Gastroesophageal sphincter (tissue), 4 donors: ENCODE measurements around the gene ACER2. TPM values are rescaled to one million over a fixed set of nuclear protein-coding genes. Genes with fewer than 3 reads are reported as not detected.

Experiments used
- ATAC-seq: fragments of 150-250 bp; one replicate; pipeline ENCODE4 v1.9.1; 2016; ENCODE audit warnings: mild to moderate bottlenecking, moderate library complexity
- H3K27ac ChIP-seq, 4 donors: fragments of 200-600 bp; sonication (generic) in 3 of 4; 1 replicate in 3 of 4; 2 replicates in 1 of 4; pipeline ENCODE4 v1.5.1; 2016 to 2019
- H3K27me3 ChIP-seq: fragments of 200-600 bp; sonication (generic); one replicate; pipeline ENCODE4 v1.5.1; 2019
- H3K36me3 ChIP-seq, 2 donors: fragments of 200-600 bp; sonication (generic); one replicate each; pipeline ENCODE4 v1.5.1; 2019; ENCODE audit warnings: control low read depth in 1 of 2
- H3K4me1 ChIP-seq, 3 donors: fragments of 200-600 bp; sonication (generic); 1 replicate in 2 of 3; 2 replicates in 1 of 3; pipeline ENCODE4 v1.5.1; 2016 to 2019; ENCODE audit warnings: control low read depth in 2 of 3
- H3K4me3 ChIP-seq, 2 donors: fragments of 200-600 bp; sonication (generic); one replicate each; pipeline ENCODE4 v1.5.1; 2019; ENCODE audit warnings: mild to moderate bottlenecking in 1 of 2, moderate library complexity in 1 of 2
- H3K9me3 ChIP-seq, 3 donors: fragments of 200-600 bp; sonication (generic); one replicate each; pipeline ENCODE4 v1.5.1; 2017 to 2019; ENCODE audit warnings: control low read depth in 2 of 3
- EP300 ChIP-seq: sonication (generic); formaldehyde crosslinking; IDR thresholded peaks from one replicate; pipeline ENCODE4 v1.6.1; 2017; ENCODE audit warnings: antibody characterized with exemption, mild to moderate bottlenecking
- POLR2A ChIP-seq, 2 donors: fragments of 450-650 bp; IDR thresholded peaks; one replicate each; pipeline ENCODE4 v1.6.1; 2017; ENCODE audit warnings: antibody characterized with exemption in 2 of 2, mild to moderate bottlenecking in 2 of 2, moderate library complexity in 1 of 2
- POLR2AphosphoS5 ChIP-seq: sonication (generic); formaldehyde crosslinking; IDR thresholded peaks from one replicate; pipeline ENCODE4 v1.6.1; 2017; ENCODE audit warnings: antibody characterized with exemption
- WGBS, 2 donors: methylation state at CpG; one replicate each; pipeline ENCODE4 v1.1.5; 2018; ENCODE audit warnings: low coverage in 1 of 2; 5-methylcytosine and 5-hydroxymethylcytosine counted together
- total RNA-seq, 4 donors: library from RNA; depleted of rRNA; stranded (reverse); fragments of >200 nt; gene quantifications; one replicate each; pipeline ENCODE4 v1.1.0, GENCODE V29; 2016
- TF ChIP-seq, protein P1 (sequence below), 4 experiments: fragments of 200-600 bp in 2 of 4; fragments of 450-650 bp in 2 of 4; sonication (generic) in 1 of 4; IDR thresholded peaks; one replicate each; pipeline ENCODE4 v1.5.1; 2017 to 2019; ENCODE audit warnings: antibody characterized with exemption in 4 of 4, mild to moderate bottlenecking in 2 of 4, moderate library complexity in 2 of 4

ACER2 gene
- total RNA-seq, 4 donors from 2014 or later, result 2.4 to 6.1 (median 3.2) TPM

GRCh38 chr9:19446361-19446861 lies 37.6 kb downstream of the ACER2 start:
- peaks cover 0 to 38% of the 10 kb centered on the region in 2 donors for H3K36me3 ChIP-seq
- WGBS, 2 donors, result 60 to 92% methylated on average over 2 of the region's 7 CpGs
- TF ChIP-seq POLR2A (IDR thresholded peaks at IDR 0.05) (no peak), EP300 (no peak), POLR2AphosphoS5 (no peak)
- TF ChIP-seq, protein P1, sequence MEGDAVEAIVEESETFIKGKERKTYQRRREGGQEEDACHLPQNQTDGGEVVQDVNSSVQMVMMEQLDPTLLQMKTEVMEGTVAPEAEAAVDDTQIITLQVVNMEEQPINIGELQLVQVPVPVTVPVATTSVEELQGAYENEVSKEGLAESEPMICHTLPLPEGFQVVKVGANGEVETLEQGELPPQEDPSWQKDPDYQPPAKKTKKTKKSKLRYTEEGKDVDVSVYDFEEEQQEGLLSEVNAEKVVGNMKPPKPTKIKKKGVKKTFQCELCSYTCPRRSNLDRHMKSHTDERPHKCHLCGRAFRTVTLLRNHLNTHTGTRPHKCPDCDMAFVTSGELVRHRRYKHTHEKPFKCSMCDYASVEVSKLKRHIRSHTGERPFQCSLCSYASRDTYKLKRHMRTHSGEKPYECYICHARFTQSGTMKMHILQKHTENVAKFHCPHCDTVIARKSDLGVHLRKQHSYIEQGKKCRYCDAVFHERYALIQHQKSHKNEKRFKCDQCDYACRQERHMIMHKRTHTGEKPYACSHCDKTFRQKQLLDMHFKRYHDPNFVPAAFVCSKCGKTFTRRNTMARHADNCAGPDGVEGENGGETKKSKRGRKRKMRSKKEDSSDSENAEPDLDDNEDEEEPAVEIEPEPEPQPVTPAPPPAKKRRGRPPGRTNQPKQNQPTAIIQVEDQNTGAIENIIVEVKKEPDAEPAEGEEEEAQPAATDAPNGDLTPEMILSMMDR (IDR thresholded peaks at IDR 0.05), result no peak
- ATAC-seq, result no peak
- H3K27ac ChIP-seq, result no peak overlapping the region
- no peaks in the 10 kb centered on the region for H3K9me3 ChIP-seq
- H3K4me1 ChIP-seq, result no peaks in the 10 kb centered on the region
- no peaks in the 10 kb centered on the region for H3K27me3 ChIP-seq
- no peak overlapping the region for H3K4me3 ChIP-seq

DNA sequence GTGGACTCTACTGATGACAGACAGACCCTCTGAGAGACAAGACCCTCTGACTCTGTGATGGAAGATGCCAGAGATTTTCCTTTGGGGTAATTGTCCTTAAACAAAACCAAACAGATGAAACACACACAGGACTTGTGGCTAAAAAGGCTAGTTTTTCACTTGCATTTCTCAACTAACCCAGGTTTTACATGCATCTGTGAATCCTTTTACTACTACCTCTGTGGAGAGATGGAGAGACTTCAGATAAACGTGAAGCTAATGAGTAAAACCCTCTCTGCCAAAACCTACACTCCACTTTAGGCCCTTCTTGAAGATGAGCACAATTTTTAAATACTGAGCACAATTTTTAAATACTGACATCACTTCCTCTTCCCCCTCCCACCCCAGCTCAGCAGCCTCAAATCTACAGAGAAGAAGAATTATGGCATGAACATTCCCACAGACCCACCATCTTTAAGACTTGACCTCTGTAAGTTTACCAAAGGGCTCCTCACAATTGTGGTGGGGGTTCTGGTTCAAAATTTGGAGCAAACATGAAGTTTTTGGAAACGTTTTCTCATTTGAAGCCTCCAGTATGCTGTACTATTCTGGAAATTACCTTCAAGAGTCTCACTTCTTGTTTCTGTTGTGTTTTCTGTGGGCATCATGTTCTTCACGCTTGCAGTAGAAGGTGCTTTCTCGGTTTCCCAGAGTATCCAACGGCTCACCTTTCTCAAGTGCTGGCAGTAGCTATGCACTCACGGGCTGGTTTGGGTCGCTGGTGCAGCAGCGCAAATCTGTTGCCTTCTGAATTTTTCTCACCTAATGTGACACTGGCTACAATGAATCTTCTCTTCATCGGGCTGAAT lies 42.7 kb downstream of the ACER2 start:
- H3K4me1 ChIP-seq, result no peaks in the 10 kb centered on the region
- WGBS, 2 donors, result 93% methylated on average over 7 to 8 of the region's 9 CpGs
- no peaks in the 10 kb centered on the region for H3K9me3 ChIP-seq
- no peak for ATAC-seq
- no peak overlapping the region for H3K27ac ChIP-seq
- H3K4me3 ChIP-seq, result no peak overlapping the region
- H3K36me3 ChIP-seq, result peaks cover 0 to 29% of the 10 kb centered on the region in 2 donors
- no peaks in the 10 kb centered on the region for H3K27me3 ChIP-seq
- TF ChIP-seq, protein P1 (IDR thresholded peaks at IDR 0.05), result no peak
- no peak for TF ChIP-seq POLR2AphosphoS5
- no peak for TF ChIP-seq EP300
- no peak for TF ChIP-seq POLR2A (IDR thresholded peaks at IDR 0.05)

DNA sequence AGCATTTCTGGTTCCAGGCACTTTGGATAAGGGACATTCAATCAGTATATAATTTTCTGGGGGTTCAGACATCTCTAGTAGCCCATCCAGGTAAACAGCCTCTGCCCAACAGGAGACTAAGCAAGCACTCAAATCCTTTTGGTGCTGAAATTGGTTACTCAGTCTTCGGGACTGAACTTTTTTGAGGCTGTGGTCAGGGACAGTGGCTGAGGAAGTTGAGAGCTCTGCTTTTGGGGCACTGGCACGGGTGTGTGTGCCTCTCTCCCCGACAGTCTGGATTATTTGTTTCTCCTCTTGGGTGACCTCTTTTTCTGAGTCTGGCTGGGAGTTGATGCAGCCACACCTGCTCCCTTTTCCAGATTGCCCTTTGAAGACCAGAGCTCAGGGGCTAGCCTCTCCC lies 47.6 kb downstream of the ACER2 start:
- Histone ChIP-seq H3K4me3 (no peak overlapping the region), H3K9me3 (no peaks in the 10 kb centered on the region), H3K27ac (peak overlapping the region in 1 of 4 donors; percentile 29), H3K36me3 (peaks cover 0 to 8% of the 10 kb centered on the region in 2 donors), H3K4me1 (peaks cover 0 to 12% (median 0%) of the 10 kb centered on the region in 3 donors), H3K27me3 (no peaks in the 10 kb centered on the region)
- 53% methylated on average over 3 of the region's 3 CpGs; no CpG with 5 or more reads in 1 of the 2 donors for WGBS, 2 donors
- TF ChIP-seq POLR2A (IDR thresholded peaks at IDR 0.05), result no peak
- no peak for TF ChIP-seq POLR2AphosphoS5
- TF ChIP-seq, protein P1 (IDR thresholded peaks at IDR 0.05), result no peak
- no peak for TF ChIP-seq EP300
- ATAC-seq, result no peak

DNA sequence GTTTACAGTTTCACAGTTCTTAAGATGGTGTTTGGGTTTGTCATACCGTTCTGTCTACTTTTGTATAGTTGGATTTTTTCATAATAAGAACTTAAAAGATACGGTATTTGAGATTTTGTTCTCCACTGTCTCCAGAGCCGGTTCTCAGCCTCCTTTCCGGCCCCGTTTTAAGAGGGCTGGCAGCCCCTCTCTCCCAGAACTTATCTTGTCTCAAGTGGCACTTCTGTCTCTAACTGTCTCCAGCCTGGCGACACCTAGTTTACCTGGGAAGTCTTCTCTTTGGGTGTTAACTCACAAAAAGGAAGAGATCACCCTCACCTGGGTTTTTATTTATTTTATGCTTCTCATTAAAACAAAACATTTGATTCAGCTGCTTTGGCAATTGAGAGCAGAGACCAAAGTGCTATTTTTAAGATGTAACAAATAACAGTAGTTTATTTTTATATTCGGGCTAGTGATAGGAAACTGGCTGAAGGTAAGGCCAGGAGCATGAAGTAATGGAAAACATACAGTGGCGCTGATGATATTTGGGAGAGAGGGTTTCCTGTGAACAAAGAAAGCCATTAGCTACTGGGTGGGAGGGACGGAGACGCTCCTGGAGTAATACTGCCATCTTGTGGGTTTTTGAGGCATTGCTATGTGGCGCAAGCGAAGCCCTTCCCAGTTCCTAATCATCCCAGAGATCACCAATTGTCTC lies 48.3 kb downstream of the ACER2 start:
- no peak for TF ChIP-seq POLR2A (IDR thresholded peaks at IDR 0.05)
- TF ChIP-seq, protein P1 (IDR thresholded peaks at IDR 0.05), result peak; percentile 90 to 96 (median 93)
- TF ChIP-seq POLR2AphosphoS5, result no peak
- TF ChIP-seq EP300, result no peak
- WGBS, 2 donors, result 19 to 21% methylated on average over 10 to 12 of the region's 12 CpGs
- Histone ChIP-seq H3K27ac (peak overlapping the region in 2 of 4 donors; percentile 29 to 38), H3K4me3 (peak overlapping the region in 1 of 2 donors; percentile 2), H3K36me3 (peaks cover 0 to under 1% of the 10 kb centered on the region in 2 donors), H3K4me1 (peaks cover 0 to 12% (median 0%) of the 10 kb centered on the region in 3 donors), H3K27me3 (no peaks in the 10 kb centered on the region), H3K9me3 (no peaks in the 10 kb centered on the region)
- peak; percentile 94 for ATAC-seq
